Measurements from ENCODE around the gene LCMT1. TPM values are rescaled to one million over a fixed set of nuclear protein-coding genes. Genes with fewer than 3 reads are reported as not detected.

Gene LCMT1
- polyA plus RNA-seq, 2 donors, result 16.3 to 23.2 TPM

GRCh38 chr16:25210758-25211157 is 99.2 kb downstream of the LCMT1 start:
- no peak overlapping the region for H3K4me3 ChIP-seq (ENCODE audit: low read depth in 1 of 2, low read length in 2 of 2)
- no peaks in the 10 kb centered on the region for H3K4me1 ChIP-seq (ENCODE audit: control insufficient read depth in 2 of 2, insufficient read depth in 2 of 2, low read length in 1 of 2)
- no peaks in the 10 kb centered on the region for H3K27me3 ChIP-seq (ENCODE audit: control insufficient read depth in 1 of 2, insufficient read depth in 2 of 2, low read length in 2 of 2)
- H3K36me3 ChIP-seq (ENCODE audit: control insufficient read depth in 2 of 2, insufficient read depth in 2 of 2, low read length in 1 of 2), result no peaks in the 10 kb centered on the region
- WGBS, 2 donors, result 46 to 57% methylated on average over 4 of the region's 4 CpGs
- H3K27ac ChIP-seq (ENCODE audit: low read depth in 2 of 2, low read length in 1 of 2), result no peak overlapping the region
- H3K9me3 ChIP-seq (ENCODE audit: control insufficient read depth in 2 of 2, insufficient read depth in 1 of 2, low read depth in 1 of 2, low read length in 1 of 2), result peaks cover 0 to 2% of the 10 kb centered on the region in 2 donors

DNA sequence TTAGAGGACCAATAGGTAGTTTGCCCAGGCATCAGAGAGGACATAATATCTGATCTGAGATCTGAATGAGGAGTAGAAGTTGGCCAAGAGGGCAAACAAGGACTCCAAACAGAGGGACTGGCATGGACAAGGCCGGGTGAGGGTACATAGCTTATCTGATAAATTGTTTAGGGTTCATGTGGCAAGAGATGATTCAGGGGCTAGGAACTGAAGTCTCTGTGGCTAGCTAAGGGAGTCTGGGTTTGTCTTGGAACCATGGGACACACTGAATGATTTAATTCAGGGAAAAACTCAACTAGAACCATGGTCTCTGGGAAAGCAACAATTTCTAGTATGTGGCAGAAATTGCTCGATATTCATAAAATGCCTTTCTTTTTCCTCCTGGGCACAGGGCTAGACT is 101.1 kb downstream of the LCMT1 start:
- WGBS, 2 donors, result 82% methylated on average over 2 of the region's 2 CpGs
- no peaks in the 10 kb centered on the region for H3K4me1 ChIP-seq (ENCODE audit: control insufficient read depth in 2 of 2, insufficient read depth in 2 of 2, low read length in 1 of 2)
- H3K9me3 ChIP-seq (ENCODE audit: control insufficient read depth in 2 of 2, insufficient read depth in 1 of 2, low read depth in 1 of 2, low read length in 1 of 2), result peaks cover 0 to 2% of the 10 kb centered on the region in 2 donors
- H3K27me3 ChIP-seq (ENCODE audit: control insufficient read depth in 1 of 2, insufficient read depth in 2 of 2, low read length in 2 of 2), result no peaks in the 10 kb centered on the region
- no peaks in the 10 kb centered on the region for H3K36me3 ChIP-seq (ENCODE audit: control insufficient read depth in 2 of 2, insufficient read depth in 2 of 2, low read length in 1 of 2)
- H3K27ac ChIP-seq (ENCODE audit: low read depth in 2 of 2, low read length in 1 of 2), result no peak overlapping the region
- no peak overlapping the region for H3K4me3 ChIP-seq (ENCODE audit: low read depth in 1 of 2, low read length in 2 of 2)

DNA sequence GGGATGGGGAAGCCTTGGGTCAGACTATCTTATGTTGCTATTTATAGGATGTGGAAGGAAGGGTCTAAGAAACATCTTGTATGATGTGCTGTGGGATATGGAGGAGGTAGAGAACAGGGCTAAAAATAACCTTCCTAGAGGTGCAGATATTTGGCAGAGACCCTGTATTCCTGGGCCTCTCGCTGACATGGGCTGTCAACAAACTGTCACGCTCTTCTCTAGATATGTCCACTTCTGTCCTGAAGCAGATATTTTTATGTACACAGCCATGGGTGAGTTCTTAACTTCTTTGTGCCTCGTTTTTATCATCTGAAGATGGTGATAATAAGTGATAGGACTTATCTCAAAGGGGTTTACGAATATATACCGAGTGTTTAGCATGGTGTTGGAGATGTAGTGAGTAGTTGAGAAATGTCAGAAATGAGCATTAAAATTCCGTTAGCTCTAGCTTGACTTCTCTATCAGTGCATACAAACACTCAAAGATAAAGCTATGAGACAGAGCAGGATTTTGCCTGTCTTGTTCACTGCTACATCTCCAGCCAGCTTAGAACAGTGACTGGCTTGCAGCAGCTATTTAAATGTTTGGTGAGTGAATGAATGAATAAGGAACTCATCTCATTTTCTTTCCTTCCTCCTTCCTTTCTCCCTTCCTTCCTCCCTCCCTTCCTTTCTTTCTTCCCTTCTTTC is 102.3 kb downstream of the LCMT1 start:
- H3K9me3 ChIP-seq (ENCODE audit: control insufficient read depth in 2 of 2, insufficient read depth in 1 of 2, low read depth in 1 of 2, low read length in 1 of 2), result peaks cover 0 to 2% of the 10 kb centered on the region in 2 donors
- no peak overlapping the region for H3K27ac ChIP-seq (ENCODE audit: low read depth in 2 of 2, low read length in 1 of 2)
- no peaks in the 10 kb centered on the region for H3K36me3 ChIP-seq (ENCODE audit: control insufficient read depth in 2 of 2, insufficient read depth in 2 of 2, low read length in 1 of 2)
- H3K4me1 ChIP-seq (ENCODE audit: control insufficient read depth in 2 of 2, insufficient read depth in 2 of 2, low read length in 1 of 2), result no peaks in the 10 kb centered on the region
- 50 to 57% methylated on average over 6 of the region's 6 CpGs for WGBS, 2 donors
- H3K4me3 ChIP-seq (ENCODE audit: low read depth in 1 of 2, low read length in 2 of 2), result no peak overlapping the region
- H3K27me3 ChIP-seq (ENCODE audit: control insufficient read depth in 1 of 2, insufficient read depth in 2 of 2, low read length in 2 of 2), result no peaks in the 10 kb centered on the region

DNA sequence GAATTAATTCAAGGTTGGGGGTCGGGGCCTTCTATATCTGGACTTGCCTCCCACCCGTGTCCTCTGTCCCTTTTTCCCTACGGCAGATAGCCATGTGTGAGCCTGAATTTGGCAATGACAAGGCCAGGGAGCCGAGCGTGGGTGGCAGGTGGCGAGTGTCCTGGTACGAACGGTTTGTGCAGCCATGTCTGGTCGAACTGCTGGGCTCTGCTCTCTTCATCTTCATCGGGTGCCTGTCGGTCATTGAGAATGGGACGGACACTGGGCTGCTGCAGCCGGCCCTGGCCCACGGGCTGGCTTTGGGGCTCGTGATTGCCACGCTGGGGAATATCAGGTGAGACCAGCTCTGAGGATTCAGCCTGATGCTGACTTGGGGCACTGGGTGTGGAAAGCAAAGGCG is 105.6 kb downstream of the LCMT1 start:
- Histone ChIP-seq H3K36me3 (ENCODE audit: control insufficient read depth in 2 of 2, insufficient read depth in 2 of 2, low read length in 1 of 2) (no peaks in the 10 kb centered on the region), H3K27ac (ENCODE audit: low read depth in 2 of 2, low read length in 1 of 2) (no peak overlapping the region), H3K27me3 (ENCODE audit: control insufficient read depth in 1 of 2, insufficient read depth in 2 of 2, low read length in 2 of 2) (no peaks in the 10 kb centered on the region), H3K4me1 (ENCODE audit: control insufficient read depth in 2 of 2, insufficient read depth in 2 of 2, low read length in 1 of 2) (peaks cover 0 to 2% of the 10 kb centered on the region in 2 donors), H3K9me3 (ENCODE audit: control insufficient read depth in 2 of 2, insufficient read depth in 1 of 2, low read depth in 1 of 2, low read length in 1 of 2) (peaks cover 0 to 2% of the 10 kb centered on the region in 2 donors), H3K4me3 (ENCODE audit: low read depth in 1 of 2, low read length in 2 of 2) (no peak overlapping the region)
- 71 to 84% methylated on average over 17 of the region's 17 CpGs for WGBS, 2 donors

GRCh38 chr16:25217921-25218320 is 106.4 kb downstream of the LCMT1 start:
- H3K9me3 ChIP-seq (ENCODE audit: control insufficient read depth in 2 of 2, insufficient read depth in 1 of 2, low read depth in 1 of 2, low read length in 1 of 2), result peaks cover 0 to 2% of the 10 kb centered on the region in 2 donors
- no peak overlapping the region for H3K27ac ChIP-seq (ENCODE audit: low read depth in 2 of 2, low read length in 1 of 2)
- no peaks in the 10 kb centered on the region for H3K27me3 ChIP-seq (ENCODE audit: control insufficient read depth in 1 of 2, insufficient read depth in 2 of 2, low read length in 2 of 2)
- H3K36me3 ChIP-seq (ENCODE audit: control insufficient read depth in 2 of 2, insufficient read depth in 2 of 2, low read length in 1 of 2), result no peaks in the 10 kb centered on the region
- peaks cover 0 to 2% of the 10 kb centered on the region in 2 donors for H3K4me1 ChIP-seq (ENCODE audit: control insufficient read depth in 2 of 2, insufficient read depth in 2 of 2, low read length in 1 of 2)
- H3K4me3 ChIP-seq (ENCODE audit: low read depth in 1 of 2, low read length in 2 of 2), result no peak overlapping the region
- 68 to 93% methylated on average over 4 of the region's 4 CpGs for WGBS, 2 donors

DNA sequence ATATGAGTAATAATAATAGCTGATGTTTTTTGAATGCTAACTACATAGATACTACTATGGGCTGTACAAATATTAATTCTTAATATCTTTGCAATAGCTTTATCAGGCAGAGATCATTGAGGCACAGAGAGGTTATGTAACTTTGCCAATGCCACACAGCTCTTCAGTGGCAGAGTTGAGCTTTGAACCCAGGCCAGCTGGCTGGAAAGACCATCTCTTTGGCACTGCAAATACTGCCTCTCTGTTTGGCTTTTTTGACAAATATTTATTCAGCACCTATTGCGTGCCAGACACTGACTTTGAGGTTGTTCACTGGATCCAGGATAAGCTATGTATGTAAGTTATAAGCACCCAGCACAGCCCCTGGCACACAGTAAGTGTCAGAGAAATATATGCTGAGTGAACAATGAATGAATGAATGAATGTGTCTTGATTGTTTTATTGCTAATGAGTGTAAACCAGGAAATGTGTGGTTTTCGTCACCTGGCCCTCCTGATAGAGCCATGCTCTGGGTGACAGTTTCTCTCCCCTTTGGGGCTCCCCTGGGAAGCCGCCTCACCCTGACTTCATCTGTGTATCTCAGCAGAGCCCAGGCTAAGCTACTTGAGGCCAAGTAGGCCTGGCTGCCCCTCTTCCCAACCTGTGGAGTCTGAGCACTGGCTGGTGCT is 107.7 kb downstream of the LCMT1 start:
- Histone ChIP-seq H3K9me3 (ENCODE audit: control insufficient read depth in 2 of 2, insufficient read depth in 1 of 2, low read depth in 1 of 2, low read length in 1 of 2) (no peaks in the 10 kb centered on the region), H3K27ac (ENCODE audit: low read depth in 2 of 2, low read length in 1 of 2) (no peak overlapping the region), H3K36me3 (ENCODE audit: control insufficient read depth in 2 of 2, insufficient read depth in 2 of 2, low read length in 1 of 2) (no peaks in the 10 kb centered on the region), H3K4me1 (ENCODE audit: control insufficient read depth in 2 of 2, insufficient read depth in 2 of 2, low read length in 1 of 2) (peaks cover 0 to 2% of the 10 kb centered on the region in 2 donors), H3K27me3 (ENCODE audit: control insufficient read depth in 1 of 2, insufficient read depth in 2 of 2, low read length in 2 of 2) (no peaks in the 10 kb centered on the region), H3K4me3 (ENCODE audit: low read depth in 1 of 2, low read length in 2 of 2) (no peak overlapping the region)
- 69 to 70% methylated on average over 3 of the region's 3 CpGs for WGBS, 2 donors

GRCh38 chr16:25222959-25223358 is 111.4 kb downstream of the LCMT1 start:
- H3K4me3 ChIP-seq (ENCODE audit: low read depth in 1 of 2, low read length in 2 of 2), result no peak overlapping the region

DNA sequence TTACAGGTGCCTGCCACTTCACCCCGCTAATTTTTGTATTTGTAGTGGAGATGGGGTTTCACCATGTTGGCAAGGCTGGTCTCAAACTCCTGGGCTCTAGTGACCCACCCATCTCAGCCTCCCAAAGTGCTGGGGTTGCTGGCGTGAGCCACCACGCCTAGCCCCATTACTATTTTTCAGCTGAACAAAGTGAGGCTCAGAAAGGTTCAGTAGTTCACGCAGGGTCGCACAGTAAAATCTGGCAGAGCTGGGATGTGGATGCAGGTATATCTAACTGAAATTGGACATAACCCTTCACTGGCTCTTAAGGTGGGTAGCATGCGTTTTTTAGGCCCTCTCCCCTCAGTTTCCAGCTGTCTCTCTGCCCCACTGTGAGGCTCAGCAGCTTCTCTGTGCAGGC is 112.4 kb downstream of the LCMT1 start:
- Histone ChIP-seq H3K4me3 (ENCODE audit: low read depth in 1 of 2, low read length in 2 of 2) (no peak overlapping the region), H3K27ac (ENCODE audit: low read depth in 2 of 2, low read length in 1 of 2) (no peak overlapping the region), H3K27me3 (ENCODE audit: control insufficient read depth in 1 of 2, insufficient read depth in 2 of 2, low read length in 2 of 2) (no peaks in the 10 kb centered on the region), H3K36me3 (ENCODE audit: control insufficient read depth in 2 of 2, insufficient read depth in 2 of 2, low read length in 1 of 2) (no peaks in the 10 kb centered on the region), H3K9me3 (ENCODE audit: control insufficient read depth in 2 of 2, insufficient read depth in 1 of 2, low read depth in 1 of 2, low read length in 1 of 2) (no peaks in the 10 kb centered on the region), H3K4me1 (ENCODE audit: control insufficient read depth in 2 of 2, insufficient read depth in 2 of 2, low read length in 1 of 2) (peaks cover 0 to 2% of the 10 kb centered on the region in 2 donors)
- 77 to 78% methylated on average over 6 of the region's 6 CpGs for WGBS, 2 donors

More at GRCh38 chr16:25222959-25223358, 111.4 kb downstream of the LCMT1 start:
- Histone ChIP-seq H3K36me3 (ENCODE audit: control insufficient read depth in 2 of 2, insufficient read depth in 2 of 2, low read length in 1 of 2) (no peaks in the 10 kb centered on the region), H3K9me3 (ENCODE audit: control insufficient read depth in 2 of 2, insufficient read depth in 1 of 2, low read depth in 1 of 2, low read length in 1 of 2) (no peaks in the 10 kb centered on the region), H3K4me1 (ENCODE audit: control insufficient read depth in 2 of 2, insufficient read depth in 2 of 2, low read length in 1 of 2) (peaks cover 0 to 2% of the 10 kb centered on the region in 2 donors), H3K27me3 (ENCODE audit: control insufficient read depth in 1 of 2, insufficient read depth in 2 of 2, low read length in 2 of 2) (no peaks in the 10 kb centered on the region), H3K27ac (ENCODE audit: low read depth in 2 of 2, low read length in 1 of 2) (no peak overlapping the region)
- 69 to 73% methylated on average over 8 of the region's 8 CpGs for WGBS, 2 donors

DNA sequence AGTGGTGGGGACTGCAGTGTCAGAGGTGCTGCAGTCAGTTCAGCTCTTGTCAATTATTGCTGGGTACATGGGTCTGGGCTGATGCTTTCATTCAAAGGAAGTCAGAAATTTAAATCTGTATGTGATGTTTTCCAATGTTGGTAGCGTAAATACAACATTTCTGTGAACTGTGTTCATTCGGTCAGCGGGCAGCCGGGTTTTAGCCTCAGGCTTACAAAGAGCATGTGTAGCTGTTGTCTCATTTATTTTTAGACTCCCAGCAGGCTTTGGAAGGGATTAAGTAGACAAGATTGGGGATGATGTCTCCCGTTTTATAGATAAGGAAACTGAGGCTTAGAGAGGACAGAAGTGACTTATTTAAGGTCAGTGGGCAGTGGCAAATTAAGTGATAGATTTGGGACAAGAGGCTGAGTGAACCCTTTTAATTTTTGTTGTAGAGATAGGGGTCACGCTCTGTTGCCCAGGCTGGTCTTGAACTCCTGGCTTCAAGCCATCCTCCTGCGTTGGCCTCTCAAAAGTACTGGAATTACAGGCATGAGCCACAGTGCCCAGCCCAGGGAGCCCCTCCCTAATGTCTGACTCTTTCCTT is 113.3 kb downstream of the LCMT1 start:
- WGBS, 2 donors, result 71 to 73% methylated on average over 7 of the region's 7 CpGs
- H3K36me3 ChIP-seq (ENCODE audit: control insufficient read depth in 2 of 2, insufficient read depth in 2 of 2, low read length in 1 of 2), result no peaks in the 10 kb centered on the region
- no peaks in the 10 kb centered on the region for H3K27me3 ChIP-seq (ENCODE audit: control insufficient read depth in 1 of 2, insufficient read depth in 2 of 2, low read length in 2 of 2)
- H3K4me1 ChIP-seq (ENCODE audit: control insufficient read depth in 2 of 2, insufficient read depth in 2 of 2, low read length in 1 of 2), result peaks cover 0 to 2% of the 10 kb centered on the region in 2 donors
- no peak overlapping the region for H3K4me3 ChIP-seq (ENCODE audit: low read depth in 1 of 2, low read length in 2 of 2)
- no peaks in the 10 kb centered on the region for H3K9me3 ChIP-seq (ENCODE audit: control insufficient read depth in 2 of 2, insufficient read depth in 1 of 2, low read depth in 1 of 2, low read length in 1 of 2)
- H3K27ac ChIP-seq (ENCODE audit: low read depth in 2 of 2, low read length in 1 of 2), result no peak overlapping the region

All from esophagus (tissue), 2 donors.